H1 (cell line): ENCODE measurements around the gene TNS3.

ENCODE experiments used
- CHD1 ChIP-seq: IDR thresholded peaks from 2 replicates; pipeline ENCODE4 v1.6.1; 2012; ENCODE audit warnings: low read depth, low read length, improper control_type of control experiment
- CREB1 ChIP-seq: IDR thresholded peaks from 2 replicates; pipeline ENCODE4 v1.6.1; 2012; ENCODE audit warnings: inconsistent platforms
- CTCF ChIP-seq, 3 experiments: IDR thresholded peaks; 1 replicate in 2 of 3; 2 replicates in 1 of 3; pipeline versions ENCODE4 v1.5.1 to v1.6.1; 2011; ENCODE audit warnings: low read length in 3 of 3, mild to moderate bottlenecking in 3 of 3, inconsistent platforms in 2 of 3, low read depth in 1 of 3, moderate library complexity in 1 of 3; ENCODE audit not compliant: insufficient read depth in 1 of 3; ENCODE audit errors: control extremely low read depth in 1 of 3
- EZH2 ChIP-seq: fragments of 200-600 bp; sonication (generic); IDR thresholded peaks from 2 replicates; pipeline ENCODE4 v1.7.1; 2012; ENCODE audit warnings: low read depth, mild to moderate bottlenecking, moderate library complexity, low read length, inconsistent platforms; ENCODE audit not compliant: severe bottlenecking
- KDM1A ChIP-seq: fragments of 200-600, 300-600 bp; sonication (generic); IDR thresholded peaks from 2 replicates; pipeline ENCODE4 v1.7.1; 2016; ENCODE audit warnings: mild to moderate bottlenecking, low read length, borderline replicate concordance
- MAX ChIP-seq: IDR thresholded peaks from 2 replicates; pipeline ENCODE4 v1.6.1; 2012; ENCODE audit warnings: inconsistent platforms
- POLR2A ChIP-seq, 2 experiments: IDR thresholded peaks; 1 replicate in 1 of 2; 2 replicates in 1 of 2; pipeline ENCODE4 v1.6.1; 2011; ENCODE audit warnings: low read depth in 2 of 2, low read length in 2 of 2, mild to moderate bottlenecking in 2 of 2; ENCODE audit errors: control extremely low read depth in 1 of 2
- RBBP5 ChIP-seq: IDR thresholded peaks from 2 replicates; pipeline ENCODE4 v1.7.1; 2012; ENCODE audit warnings: low read depth, mild to moderate bottlenecking, inconsistent platforms, low read length, moderate library complexity, borderline replicate concordance
- RFX5 ChIP-seq: IDR thresholded peaks from 2 replicates; pipeline ENCODE4 v1.6.1; 2011; ENCODE audit warnings: low read depth, low read length, improper control_type of control experiment, borderline replicate concordance
- TAF1 ChIP-seq: IDR thresholded peaks from 2 replicates; pipeline ENCODE4 v1.6.1; 2011; ENCODE audit warnings: mild to moderate bottlenecking, low read depth, low read length
- TBP ChIP-seq: IDR thresholded peaks from 2 replicates; pipeline ENCODE4 v1.6.1; 2011; ENCODE audit warnings: low read depth, low read length, improper control_type of control experiment

- TF ChIP-seq TAF1 (no peak), EZH2 (no peak), CTCF (IDR thresholded peaks at IDR 0.05; ENCODE audit: control extremely low read depth in 1 of 3, insufficient read depth in 1 of 3, low read depth in 1 of 3, low read length in 3 of 3) (no peak), KDM1A (no peak), CHD1 (no peak), RFX5 (no peak), TBP (no peak), MAX (no peak), POLR2A (IDR thresholded peaks at IDR 0.05; ENCODE audit: control extremely low read depth in 1 of 2, low read depth in 2 of 2, low read length in 2 of 2) (no peak), RBBP5 (no peak), CREB1 (no peak)
These were observed 143.4 kb downstream of the TNS3 start for GRCh38 chr7:47438411-47439029.
